GM10847 (cell line): ENCODE data around the gene TPCN1.

Experiments used
- POLR2A ChIP-seq: IDR thresholded peaks from 2 replicates; pipeline ENCODE4 v1.6.1; 2011; ENCODE audit not compliant: insufficient read length; ENCODE audit errors: extremely low read depth

Gene TPCN1

GRCh38 chr12:113271466-113271852 lies 50.2 kb downstream of the TPCN1 start:
- no peak for TF ChIP-seq POLR2A

- no peak for TF ChIP-seq POLR2A
Observed at GRCh38 chr12:113271853-113272561, 50.7 kb downstream of the TPCN1 start.

- TF ChIP-seq POLR2A: no peak
Observed at GRCh38 chr12:113273053-113273725, 51.9 kb downstream of the TPCN1 start.

GRCh38 chr12:113274848-113275247 lies 53.6 kb downstream of the TPCN1 start:
- no peak for TF ChIP-seq POLR2A

- TF ChIP-seq POLR2A: no peak
Observed at GRCh38 chr12:113276306-113276705, 55.0 kb downstream of the TPCN1 start.

- TF ChIP-seq POLR2A: no peak
Observed at GRCh38 chr12:113276946-113277500, 55.8 kb downstream of the TPCN1 start.

- TF ChIP-seq POLR2A: no peak
Observed at GRCh38 chr12:113277511-113277910, 56.2 kb downstream of the TPCN1 start.

- no peak for TF ChIP-seq POLR2A
Observed at GRCh38 chr12:113278141-113278540, 56.9 kb downstream of the TPCN1 start.

GRCh38 chr12:113278633-113279032 lies 57.4 kb downstream of the TPCN1 start:
- TF ChIP-seq POLR2A: no peak

GRCh38 chr12:113284751-113285150 lies 63.5 kb downstream of the TPCN1 start:
- TF ChIP-seq POLR2A: no peak

GRCh38 chr12:113285679-113286610 lies 64.7 kb downstream of the TPCN1 start:
- TF ChIP-seq POLR2A: no peak

GRCh38 chr12:113286712-113287111 lies 65.4 kb downstream of the TPCN1 start:
- TF ChIP-seq POLR2A: no peak

GRCh38 chr12:113287146-113287898 lies 66.1 kb downstream of the TPCN1 start:
- TF ChIP-seq POLR2A: no peak

- no peak for TF ChIP-seq POLR2A
Observed at GRCh38 chr12:113287899-113288282, 66.6 kb downstream of the TPCN1 start.

GRCh38 chr12:113289361-113289760 lies 68.1 kb downstream of the TPCN1 start:
- TF ChIP-seq POLR2A: no peak
